Activated CD8-positive, alpha-beta memory T cell treated with anti-CD3 and anti-CD28 coated beads for 24 hours (primary cell): Measurements from ENCODE around the gene CBY1.

Experiments used
- DNase-seq: peaks from one replicate; pipeline ENCODE4 v3.0.0-alpha.2; 2020

CBY1 gene

DNA sequence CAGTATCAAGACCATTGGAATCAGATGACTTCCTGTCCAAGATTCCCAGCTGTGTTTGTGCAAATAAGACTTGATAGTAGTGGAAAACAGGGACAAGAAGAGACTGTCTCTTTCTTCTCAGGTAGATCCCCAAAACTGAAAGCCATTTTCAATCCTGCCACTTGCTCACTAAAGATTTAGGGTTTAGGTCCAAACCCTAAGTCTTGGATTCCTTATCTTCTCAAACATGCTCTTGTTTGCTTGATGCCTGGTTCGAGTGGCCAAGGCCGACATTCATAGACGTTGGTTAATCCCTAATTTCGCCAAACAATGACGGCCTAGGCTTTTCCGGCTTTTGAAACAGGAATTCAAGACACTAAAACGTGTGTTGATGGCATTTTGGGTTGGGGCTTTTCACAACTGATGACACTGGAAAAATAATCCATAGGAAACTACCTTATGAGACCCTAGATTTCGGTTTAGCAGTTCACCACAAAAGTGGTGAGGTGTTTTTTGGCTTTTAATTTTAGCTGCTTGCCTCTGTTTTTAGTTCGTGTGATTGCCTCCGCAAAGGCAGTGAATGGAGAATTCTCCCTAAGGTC, 48.3 kb downstream of the CBY1 start:
- peak; percentile 57 for DNase-seq

DNA sequence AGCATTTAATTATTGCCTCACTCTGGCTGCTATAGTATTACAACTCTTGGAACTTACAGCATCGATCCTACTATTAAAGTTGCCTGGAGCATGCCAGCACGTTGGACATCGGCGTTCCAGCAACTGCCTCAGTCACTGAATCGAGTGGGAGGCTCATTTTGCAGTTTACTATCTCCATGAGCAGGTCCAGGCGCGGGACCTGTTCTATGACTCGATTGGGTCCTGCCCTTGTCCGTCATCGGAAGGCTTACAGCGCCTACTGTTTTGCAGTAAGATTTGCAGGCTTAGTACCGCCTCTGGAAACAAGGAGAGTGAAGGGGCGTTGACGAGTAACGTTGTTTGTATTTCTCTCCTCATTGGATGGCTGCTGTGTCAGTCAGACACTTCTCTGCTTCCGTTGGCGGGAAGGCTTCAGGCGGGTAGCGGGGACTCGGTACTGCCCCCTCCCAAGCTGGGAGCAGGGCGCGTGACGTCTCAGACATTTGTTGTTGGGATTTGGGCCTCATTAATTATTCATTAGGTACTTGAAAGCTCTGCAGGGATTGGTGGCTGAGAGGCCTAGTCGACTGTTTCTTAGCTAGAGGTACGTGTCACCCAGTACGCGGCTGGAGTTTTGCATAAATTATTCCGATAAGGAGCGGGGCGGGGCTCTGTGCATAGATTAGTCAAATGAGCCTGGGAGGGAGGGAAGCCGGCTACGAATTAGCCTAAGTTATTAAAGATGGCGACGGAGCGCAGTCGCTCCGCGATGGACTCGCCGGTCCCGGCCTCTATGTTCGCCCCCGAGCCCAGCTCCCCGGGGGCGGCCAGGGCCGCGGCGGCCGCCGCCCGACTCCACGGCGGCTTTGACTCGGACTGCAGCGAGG, 49.0 kb downstream of the CBY1 start, which contains the start of gene GTPBP1:
TSS of gene GTPBP1 (plus strand) at position 710 of the 866 bp plus-strand sequence. CDS start at position 722, 12 bp downstream.
- DNase-seq, result peak; percentile 94

DNA sequence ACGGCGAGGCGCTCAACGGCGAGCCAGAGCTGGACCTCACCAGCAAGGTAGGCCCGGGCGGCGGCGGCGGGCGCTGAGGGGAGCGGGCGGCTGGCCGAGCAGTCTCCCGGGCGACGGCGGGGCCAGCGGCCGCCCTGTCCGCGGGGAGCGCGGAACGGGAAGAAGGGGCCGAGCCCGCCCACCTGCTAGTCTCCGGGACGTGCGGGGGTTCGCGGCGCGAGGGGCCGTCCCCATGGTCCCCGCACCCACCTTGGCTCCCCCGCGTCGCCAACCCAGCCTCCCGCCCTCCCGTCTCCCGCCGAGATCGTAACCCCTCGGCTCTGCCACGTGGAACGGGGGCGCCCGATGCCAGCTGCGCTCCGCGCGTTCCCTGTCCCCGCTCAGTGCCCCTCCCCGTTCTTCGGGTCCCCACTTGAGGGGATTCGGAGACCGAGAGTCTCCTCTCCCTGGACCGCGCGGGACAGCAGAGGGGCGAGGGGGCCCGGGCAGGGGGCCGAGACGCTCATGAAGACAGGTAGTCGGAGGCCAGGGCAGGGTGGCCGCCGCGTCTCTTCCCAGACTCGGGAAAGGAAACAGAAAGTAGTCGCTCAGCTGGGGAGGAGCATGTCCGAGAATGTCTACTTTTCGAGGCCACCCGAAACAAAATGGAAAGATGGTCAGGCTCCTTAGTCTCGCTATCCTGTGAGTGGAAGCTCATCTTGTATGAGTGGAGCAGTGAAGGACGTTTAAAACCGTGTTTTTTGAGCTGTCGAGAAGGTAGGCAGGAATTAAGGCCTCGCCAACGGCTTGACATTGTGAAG, 49.9 kb downstream of the CBY1 start:
- DNase-seq, result peak; percentile 73

DNA sequence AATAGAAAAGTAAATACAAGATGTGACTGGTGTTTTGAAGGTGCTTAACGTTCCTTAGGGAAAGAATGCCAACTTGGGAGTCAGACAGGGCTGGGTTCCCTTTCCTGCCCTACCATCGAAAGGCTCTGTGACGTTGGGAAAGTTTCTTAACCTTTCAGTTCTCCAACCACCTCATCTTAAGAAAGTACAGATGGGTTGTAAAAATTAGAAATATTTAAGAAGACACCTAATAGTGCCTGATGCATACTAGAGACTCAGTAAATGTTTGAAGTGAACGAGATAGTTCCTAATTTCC, 50.4 kb downstream of the CBY1 start:
- DNase-seq, result no peak

DNA sequence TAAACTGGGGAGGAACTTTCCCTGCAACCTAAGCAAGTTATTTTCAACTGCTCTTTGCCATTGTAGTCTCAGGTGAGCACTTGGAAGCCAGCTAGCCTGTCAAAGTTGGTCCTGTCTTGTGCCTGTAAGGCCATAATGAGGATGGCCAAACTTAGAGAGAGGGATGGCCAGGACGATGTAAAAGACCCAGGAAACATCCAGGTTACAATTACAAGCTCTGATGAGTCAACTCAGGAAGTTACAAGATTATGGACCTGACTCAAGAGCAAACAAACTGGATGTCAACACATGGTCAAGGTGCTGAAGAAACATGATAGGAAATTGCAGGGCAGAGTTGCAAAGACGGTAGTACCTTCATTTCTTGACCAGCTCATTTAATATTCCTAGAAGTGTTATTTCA, 50.9 kb downstream of the CBY1 start:
- DNase-seq, result no peak

DNA sequence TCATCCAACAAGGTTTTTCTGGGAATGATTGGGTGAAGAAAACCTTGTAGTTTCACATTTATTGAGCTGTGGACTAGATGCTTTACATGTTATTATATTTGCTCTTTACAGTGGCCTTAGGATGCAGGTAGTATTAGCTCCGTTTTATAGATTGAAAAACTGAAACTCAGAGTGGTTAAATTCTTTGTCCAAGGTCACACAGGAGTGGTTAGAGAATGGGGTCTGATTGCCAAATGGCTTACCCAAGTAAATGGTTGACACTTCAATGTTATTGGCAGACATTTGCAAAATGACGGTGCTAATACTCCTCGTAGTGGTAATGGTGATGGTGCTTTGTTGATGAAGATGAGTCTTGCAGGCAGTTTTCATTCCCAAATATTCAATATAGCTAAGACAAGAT, 51.5 kb downstream of the CBY1 start:
- no peak for DNase-seq

DNA sequence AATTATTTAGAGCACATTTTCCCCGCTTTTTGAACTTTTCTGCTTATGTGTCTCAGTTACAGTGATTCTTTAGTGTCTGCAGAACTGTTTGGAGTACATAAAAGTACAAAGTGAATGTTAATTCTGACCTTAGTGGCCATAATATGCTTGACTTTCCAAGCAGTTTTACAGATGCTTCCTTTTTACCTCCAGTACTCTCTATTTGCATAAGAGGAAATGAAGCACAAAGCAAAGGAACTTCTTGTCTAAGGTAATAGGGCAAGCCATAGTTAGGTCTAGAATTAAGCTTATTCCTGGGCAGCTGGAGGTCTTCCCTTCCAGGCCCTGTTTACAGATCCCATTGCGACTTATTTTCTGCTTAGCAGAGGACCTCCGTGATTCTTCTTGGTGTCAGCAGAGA, 52.9 kb downstream of the CBY1 start:
- DNase-seq, result no peak

DNA sequence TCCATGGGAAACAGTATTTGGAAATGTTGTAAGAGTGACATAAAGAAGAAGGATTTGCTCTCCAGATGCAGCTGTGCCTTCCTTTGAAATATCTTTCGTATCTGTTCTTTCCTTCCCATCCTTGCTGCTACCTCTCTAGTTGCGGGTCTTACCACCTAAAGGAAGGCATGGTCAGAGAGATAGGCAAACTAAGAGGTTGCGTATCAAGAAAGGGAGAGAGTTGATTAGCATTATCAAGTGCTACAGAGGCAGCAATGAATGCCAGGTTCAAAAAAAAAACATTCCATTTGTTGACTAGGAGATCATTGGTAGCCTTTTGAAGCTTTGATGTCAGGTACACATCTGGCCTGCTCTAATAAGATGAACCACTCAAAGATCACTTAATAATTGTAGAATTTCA, 53.9 kb downstream of the CBY1 start:
- DNase-seq, result no peak

DNA sequence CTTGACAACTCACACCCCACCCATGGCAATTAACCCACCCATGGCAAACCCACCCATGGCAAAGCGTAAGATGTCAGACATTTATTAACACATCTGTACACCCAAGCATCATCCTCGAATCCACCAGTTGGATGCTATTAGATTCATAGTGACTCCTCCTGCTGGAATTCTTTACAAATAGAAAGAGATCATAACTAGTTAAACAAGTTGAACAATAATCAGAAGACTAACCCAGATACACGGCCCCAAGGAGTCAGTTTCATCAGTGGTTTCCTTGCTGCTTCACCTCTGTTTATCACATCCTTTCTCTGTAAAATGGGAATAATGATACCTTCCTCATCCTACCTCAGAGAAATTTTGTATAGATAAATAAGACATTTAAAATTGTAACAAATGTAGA, 54.4 kb downstream of the CBY1 start:
- DNase-seq, result no peak

DNA sequence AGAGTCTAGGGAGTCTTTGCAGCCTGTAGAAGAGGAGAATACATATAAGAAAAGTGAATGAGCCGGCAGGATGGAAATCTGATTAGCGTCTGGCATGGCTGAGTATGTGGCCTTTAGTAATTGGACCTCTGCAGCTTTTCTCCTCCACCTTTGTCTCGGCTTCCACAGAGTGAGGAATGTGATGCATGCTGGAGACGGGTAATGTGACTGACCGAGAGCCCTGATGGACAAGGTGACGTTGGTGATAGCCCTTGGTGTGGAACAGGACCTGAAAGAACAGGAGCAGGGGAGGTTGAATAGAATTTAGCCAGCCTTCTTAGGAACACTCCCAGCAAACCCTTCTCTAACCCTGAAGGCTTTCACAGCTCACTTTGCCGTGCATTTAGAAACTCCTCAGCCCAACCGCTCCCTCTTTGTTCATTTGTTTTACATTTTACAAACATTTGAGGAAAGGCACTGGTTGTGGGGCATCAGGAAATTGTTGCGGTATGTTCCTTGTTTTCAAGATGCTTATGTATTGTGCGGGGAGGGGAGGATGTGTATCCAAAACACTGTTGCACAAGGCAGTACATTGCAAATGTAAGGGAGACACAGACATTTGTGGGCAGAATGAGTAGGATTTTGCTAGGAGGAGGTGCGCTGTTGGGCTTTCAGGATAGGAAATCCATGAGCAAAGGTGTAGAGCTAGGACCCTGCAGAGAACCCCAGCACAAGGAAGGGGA, 56.2 kb downstream of the CBY1 start:
- DNase-seq, result no peak

DNA sequence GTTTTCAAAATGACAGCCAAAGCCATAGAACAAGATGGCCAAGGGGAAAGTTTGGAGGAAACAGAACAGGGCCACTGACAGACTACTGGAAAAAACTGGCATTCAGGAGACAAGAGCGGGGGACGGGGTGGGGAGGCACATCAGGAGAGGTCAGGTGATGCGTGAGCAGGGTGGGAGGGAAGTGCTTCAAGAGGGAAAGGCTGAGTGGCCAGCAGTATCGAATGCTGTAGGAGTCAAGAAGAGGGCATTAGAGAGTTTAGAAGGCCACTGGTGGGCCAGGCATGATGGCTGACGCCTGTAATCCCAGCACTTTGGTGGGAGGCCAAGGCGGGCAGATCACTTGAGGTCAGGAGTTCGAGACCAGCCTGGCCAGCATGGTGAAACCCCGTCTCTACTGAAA, 57.5 kb downstream of the CBY1 start:
- no peak for DNase-seq

DNA sequence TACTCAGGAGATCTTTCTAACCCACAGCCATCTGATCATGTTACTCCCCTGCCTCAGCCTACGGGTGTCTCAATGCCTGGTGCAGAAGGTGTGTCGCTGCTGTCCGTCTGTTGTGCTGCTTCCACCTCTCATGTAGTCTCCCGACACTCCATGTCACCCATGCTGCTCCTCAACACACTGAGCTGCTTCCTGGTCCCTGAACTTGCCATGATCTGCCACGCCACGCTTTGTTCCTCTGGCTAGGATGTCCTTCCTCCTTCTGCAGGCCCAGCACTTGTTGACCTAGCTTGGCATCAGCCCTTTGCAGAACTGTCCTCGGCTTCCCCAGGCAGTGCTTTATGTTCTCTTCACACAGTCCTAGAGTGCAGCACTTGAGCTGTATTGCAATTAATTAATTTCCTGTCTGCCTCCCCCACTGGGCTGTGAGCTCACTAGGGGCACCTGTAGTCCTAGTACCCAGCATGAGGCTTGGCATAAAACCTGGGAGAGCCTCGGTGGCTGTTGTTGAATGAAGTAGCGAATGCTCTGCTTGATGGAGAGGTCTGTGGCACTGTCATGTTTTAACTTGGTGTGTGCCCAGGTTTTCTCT, 58.8 kb downstream of the CBY1 start:
- DNase-seq, result no peak

DNA sequence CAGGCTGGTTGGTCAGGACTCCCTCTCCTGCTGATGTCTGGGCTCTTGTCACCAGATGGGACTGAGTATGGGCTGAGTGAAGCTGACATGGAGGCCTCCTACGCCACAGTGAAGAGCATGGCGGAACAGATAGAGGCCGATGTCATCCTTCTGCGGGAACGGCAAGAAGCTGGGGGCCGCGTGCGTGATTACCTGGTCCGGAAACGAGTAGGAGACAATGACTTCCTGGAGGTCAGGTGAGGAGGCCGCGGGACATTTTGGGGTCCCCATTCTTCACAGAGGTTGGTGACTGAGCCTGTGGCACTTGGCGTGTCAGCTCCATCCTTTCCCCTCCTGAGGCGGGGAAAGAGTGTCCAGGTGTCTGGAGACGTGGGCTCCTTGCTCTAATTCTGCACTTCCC, 59.4 kb downstream of the CBY1 start:
- DNase-seq, result no peak

DNA sequence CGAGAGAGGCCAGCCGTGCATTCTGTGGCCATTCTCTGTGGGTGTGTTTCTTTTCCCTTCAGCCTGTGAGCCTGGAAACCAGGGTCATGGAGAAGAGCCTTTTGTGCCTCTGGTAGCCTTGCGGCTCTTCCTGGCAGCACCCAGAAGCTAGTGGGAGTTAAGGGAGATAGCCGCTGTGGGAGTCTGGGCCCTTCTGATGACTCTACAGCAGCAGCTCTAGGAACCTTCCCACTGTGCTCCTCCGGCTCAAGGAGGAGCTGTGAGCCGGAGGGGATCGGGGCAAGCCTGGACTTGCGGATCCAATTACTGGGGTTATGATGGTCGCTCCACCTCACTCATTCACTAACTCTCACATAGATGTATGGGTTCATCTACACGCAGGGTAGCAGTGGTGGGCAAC, 59.8 kb downstream of the CBY1 start:
- DNase-seq, result no peak

DNA sequence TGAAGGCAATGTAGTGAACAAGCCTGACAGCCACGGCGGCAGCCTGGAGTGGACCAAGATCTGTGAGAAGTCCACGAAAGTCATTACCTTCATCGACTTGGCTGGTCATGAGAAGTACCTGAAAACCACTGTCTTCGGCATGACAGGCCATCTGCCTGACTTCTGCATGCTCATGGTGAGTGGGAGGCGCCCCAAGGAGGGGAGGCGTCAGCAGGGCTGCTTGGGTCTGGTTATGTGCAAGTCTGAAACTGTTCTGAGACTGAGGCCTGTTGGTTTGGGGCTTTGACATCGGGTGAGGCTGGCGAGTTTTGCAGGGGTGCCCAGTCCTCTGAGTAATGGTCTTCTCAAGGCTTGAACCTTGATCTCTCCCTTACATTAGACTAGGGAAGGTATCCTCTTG, 60.4 kb downstream of the CBY1 start:
- no peak for DNase-seq

DNA sequence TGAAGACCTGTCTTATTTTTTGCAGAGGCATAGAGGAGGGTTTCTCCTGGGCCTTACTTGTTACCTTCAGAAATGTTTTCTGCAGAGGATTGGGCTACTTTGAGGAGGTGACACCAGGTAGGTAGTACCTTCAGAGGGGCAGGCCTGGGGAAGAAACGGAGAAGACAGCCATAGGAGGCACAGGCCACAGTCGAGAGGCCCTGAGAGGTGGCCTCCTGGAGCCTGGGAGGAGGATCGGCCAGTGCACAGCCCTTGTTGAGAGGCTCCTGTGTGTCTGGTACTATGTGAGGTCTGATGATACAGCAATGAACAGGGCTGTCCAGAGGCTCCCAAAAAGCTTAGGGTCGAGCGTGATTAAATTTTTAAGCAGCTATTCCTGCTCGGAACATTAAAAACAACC, 60.8 kb downstream of the CBY1 start:
- DNase-seq, result no peak

DNA sequence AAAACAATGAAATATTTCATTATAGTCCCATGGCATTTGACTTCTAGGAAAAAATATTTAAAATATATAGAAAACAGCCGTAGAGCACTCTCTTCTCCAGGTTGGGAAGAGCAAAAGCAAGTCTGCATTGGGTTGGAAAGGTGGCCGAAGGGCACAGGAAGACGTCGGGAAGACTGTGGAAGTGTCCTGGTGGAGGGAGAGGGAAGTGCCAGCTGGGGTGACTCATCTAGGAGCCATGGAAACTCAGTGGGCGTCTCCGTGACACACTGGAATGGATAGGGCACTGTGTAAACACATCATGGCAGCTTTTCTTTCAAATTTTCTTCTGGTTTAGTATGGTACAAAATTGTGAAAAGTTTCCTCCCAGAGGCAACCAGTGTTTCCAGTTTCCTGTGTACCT, 62.0 kb downstream of the CBY1 start:
- DNase-seq, result no peak

DNA sequence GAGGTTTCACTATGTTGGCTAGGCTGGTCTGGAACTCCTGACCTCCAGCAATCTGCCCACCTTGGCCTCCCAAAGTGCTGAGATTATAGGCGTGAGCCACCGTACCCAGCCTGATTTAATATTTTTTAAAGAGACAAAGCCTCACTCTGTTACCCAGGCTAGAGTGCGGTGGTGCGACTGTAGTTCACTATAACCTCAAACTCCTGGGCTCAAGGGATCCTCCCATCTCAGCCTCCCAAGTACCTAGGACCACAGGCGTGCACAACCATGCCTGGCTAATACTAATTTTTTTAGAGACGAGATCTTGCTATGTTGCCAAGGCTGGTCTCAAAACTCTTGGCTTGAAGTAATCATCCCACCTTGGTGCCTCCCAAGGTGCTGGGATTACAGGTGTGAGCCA, 62.8 kb downstream of the CBY1 start:
- no peak for DNase-seq

DNA sequence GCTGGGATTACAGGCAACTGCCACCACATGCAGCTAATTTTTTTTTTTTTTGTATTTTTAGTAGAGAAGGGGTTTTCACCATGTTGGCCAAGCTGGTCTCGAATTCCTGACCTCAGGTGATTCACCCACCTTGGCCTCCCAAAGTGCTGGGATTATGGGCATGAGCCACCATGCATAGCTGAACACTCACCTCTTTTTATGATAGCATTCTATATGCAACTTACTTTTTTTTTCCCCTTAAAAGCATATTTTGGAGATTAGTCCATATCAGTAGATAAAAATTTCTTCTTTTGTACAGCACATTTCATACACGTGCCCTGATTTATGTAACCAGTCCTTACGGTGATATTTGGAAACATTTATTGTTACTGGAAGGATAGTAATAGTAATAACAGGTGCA, 63.9 kb downstream of the CBY1 start:
- no peak for DNase-seq

DNA sequence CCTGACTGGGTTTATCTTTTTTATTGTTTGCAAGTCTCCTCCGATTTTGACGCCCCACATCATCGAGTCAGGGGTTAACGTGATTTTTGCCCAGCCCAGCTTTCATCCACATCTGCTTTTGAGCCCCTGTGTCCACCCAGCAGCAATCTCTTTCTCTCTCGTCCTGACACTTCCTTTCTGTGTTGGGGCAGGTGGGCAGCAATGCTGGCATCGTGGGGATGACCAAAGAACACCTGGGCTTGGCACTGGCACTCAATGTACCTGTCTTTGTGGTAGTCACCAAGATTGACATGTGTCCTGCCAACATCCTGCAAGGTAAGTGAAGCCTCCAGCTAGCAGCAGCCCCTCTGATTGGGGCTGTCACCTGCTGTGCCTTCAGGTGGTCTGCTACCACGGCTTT, 65.1 kb downstream of the CBY1 start:
- DNase-seq, result no peak
